NK-92 (cell line): ENCODE results near the gene NXPH3.
"Not testable (repeated sequence)": the region's sequence is repeated elsewhere in the genome, so short reads cannot be mapped to it uniquely, and the experiment has no call there.

ENCODE experiments used
- DNase-seq: peaks from one replicate; lab custom pipeline; 2025; ENCODE audit not compliant: unreplicated experiment; lab: John Stamatoyannopoulos, UW

Gene NXPH3

DNA sequence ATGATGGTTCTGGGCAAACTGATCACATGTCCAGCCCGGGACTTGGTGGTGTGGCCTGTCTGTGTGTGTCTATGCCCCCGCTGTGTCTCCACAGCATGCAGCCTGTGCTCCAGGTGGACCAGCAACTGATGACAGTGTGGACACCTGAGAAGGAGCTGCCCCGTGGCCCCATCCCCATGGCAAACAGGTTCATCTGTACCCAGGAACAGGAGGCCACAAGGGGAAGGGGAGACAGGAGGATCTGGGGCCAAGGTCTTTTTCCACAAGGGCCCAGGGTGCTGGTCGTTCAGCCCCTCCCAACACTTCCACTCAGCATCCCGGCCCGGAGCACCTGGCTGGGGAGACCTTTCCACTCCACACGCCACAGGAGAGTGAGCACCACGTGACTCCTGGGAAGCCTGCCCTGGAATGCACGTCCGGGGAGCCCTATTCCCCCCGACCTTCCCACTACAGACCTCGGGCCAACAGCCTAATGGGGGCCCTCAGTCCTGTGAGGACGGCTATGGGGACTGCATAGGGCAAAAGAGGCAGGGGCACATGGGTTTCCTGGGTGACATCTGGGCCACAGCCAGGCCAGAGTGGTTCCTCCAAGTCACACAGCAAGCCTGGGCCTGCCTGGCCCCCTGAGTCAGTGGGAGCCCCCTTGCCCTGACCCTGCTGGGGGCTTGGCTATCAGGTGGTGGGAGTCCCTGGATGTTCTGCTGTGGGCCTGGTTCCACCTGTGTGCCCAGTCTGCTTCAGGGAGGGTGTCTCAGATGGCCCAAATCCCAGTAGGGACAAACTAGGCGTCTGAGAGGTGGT lies 20.8 kb upstream of the NXPH3 start:
- no peak for DNase-seq

DNA sequence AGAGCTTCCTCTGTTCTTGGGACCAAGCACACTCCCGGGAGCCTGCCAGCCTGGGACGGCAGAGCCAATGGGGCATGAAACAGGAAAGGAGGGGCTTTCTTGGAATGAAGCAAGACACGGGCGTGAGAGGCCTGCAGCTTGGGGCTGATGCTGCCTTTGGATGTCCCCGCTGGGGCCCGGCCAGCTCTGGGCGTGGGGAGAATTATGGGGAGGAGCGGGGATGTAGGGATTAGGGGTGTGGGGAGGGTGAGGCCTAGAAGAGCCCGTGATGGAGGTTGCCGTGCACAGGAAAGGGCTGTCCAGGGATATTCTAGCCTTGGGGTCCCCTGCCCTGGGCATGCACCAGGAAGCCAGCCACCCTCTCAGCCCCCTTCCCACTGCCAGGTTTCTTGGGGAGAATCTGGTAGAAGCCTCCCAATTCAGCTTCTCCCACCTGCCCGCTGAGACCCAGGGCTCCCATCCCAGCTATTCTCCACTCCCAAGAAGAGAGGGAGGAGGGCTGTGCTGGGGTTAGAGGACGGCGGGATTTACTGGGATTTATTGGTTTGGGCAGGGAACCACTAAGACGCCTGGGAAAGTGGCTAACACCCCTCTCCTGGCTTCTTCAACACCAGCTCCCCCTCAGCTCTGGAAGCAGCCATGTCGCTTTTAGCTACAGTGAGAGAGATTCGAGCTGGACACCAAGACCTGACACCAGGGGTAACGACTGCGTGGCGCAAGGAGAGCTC lies 20.0 kb upstream of the NXPH3 start:
- DNase-seq: no peak

DNA sequence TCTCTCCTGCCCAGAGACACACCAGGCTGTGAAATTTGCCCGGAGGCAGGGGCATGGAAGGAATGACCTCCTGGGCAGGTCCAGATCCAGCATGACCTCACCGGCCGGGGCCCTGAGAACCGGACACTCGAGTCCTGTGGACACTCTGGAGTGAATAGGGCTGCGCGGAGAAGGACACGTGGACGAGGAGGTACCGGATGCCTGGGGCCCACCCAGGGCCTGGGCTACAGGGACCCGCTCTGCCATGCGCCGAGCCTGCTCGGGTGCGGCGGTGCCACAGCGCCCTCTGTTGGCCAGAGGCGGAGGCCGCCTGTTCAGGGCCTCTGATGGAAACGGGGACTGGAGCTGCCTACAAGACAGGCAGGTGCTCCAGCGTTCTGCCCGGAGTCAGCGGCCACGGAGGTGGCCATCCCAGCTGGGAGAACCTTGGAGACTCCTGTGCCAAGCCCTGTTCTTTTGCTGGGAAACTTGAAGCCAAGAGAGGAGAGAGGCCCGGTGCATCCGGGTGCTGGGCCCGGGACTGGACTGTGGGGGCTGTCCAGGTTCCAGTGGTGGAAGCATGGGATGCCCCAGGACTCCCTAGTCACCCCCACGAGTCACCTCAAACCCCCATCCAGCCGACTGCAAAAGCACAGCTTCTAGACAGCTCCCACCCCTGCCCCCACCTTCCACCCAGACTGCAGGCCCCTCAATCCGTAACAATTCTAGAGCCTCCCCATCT lies 19.3 kb upstream of the NXPH3 start:
- DNase-seq: no peak

DNA sequence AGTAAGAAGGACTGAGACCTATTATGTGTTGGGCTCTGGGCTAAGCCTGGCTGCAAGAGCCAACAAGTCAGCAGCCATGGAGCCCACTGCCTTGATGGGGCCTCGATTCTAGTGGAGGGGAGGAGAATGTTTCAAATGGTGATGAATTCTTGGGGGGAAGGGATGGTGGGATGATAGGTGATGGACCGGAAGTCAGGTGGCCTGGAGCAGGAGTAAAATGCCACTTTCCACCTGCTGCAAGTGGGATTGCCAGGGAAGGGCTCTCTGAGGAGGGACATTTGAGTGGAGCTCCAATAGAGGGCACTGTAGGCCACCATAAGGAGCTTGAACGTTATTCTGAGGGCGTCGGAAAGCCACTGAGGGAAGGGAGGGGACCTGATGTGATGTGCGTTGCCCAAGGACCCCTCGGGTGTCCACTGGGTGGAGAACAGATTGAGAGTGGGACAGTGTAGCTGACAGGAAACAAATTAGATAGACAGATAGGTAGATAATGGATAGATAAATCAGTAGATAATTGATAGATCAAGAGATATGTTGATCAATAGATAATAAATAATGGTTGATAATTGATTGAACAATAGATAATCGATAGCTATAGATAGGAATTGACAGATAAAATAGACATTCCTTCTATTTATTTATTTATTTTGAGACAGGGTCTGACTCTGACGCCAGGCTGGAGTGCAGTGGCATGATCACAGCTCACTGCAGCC lies 18.2 kb upstream of the NXPH3 start:
- no peak for DNase-seq

DNA sequence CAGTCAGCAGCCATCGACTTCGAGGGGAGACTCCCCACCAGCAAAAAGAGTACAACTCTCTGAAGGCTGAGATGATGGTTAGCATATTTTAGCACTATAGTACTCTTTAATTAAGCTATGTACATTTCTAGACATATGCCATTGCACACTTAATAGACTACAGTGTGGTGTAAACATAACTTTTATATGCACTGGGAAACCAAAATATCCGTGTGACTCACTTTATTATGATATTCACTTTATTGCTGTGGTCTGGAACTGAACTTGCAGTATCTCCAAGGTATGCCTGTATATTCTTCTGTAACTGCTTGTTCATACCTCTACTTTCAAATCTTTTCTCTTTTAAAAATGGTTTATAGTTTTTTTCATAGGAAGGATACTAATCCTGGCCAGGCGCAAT lies 11.0 kb upstream of the NXPH3 start:
- DNase-seq: no peak

DNA sequence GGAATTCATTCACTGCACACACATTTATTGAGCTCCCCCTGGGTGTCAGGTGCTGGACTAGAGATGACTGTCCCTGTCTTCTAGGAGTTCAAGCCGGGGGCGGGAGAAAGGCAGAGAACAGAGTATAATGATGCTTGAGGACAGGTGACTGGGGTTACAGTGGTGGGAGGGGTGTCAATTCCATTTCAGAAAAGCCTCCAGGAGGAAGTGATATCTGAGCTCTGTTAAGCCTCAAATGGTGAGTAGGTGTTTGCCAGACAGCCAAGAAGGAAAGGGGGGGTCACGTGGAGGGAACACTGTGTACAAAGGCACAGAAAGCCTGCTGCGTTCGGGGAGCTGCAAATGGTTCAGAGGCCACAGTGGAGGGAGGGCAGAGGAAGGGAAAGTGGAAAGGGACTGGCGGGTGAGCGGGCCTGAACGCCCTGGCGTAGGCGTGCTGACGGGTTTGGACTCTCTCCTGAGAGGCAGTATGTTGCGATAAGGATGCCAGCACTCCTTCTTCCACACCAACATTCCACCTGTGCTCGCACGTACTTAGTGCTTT lies 9.7 kb upstream of the NXPH3 start:
- DNase-seq: no peak

DNA sequence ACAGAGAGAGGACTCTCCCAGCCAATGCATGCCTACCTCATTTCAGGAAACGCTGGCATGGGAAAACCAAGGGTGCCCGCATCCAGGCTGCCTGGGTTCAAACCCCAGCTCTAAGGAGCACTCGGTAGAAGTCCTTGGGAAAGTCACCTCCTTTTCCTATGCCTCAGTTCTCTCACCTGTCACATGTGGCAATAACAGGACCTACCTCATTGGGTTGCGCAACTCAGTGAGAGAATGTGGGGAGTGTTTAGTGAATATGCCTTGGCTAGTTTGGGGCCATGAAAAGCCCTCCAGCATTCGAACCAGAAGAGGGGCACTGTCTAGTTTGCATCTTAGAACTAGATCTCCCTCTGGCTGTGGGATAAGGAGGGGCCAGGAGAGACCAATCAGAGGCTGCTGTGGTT lies 9.0 kb upstream of the NXPH3 start:
- no peak for DNase-seq

DNA sequence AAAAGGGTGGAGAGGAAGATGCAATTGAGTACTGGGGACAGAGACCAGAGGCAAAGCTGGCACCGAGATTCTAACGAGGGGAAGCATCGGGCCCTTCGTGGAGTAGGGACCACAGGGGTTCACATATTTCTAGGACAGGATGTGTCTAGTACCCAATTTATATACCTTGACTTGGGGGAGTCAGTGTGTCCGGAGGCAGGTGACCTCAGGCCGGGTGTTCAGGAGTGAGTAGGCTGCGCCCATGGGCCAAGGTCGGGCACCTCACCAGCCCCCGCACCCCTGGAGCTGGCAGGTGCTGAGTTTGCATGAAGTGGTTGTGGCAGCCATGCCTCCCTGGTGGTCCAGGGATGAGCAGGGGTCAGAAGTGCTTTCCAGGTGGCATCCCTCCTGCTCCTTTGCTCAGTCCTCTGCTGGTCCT lies 8.6 kb upstream of the NXPH3 start:
- no peak for DNase-seq

DNA sequence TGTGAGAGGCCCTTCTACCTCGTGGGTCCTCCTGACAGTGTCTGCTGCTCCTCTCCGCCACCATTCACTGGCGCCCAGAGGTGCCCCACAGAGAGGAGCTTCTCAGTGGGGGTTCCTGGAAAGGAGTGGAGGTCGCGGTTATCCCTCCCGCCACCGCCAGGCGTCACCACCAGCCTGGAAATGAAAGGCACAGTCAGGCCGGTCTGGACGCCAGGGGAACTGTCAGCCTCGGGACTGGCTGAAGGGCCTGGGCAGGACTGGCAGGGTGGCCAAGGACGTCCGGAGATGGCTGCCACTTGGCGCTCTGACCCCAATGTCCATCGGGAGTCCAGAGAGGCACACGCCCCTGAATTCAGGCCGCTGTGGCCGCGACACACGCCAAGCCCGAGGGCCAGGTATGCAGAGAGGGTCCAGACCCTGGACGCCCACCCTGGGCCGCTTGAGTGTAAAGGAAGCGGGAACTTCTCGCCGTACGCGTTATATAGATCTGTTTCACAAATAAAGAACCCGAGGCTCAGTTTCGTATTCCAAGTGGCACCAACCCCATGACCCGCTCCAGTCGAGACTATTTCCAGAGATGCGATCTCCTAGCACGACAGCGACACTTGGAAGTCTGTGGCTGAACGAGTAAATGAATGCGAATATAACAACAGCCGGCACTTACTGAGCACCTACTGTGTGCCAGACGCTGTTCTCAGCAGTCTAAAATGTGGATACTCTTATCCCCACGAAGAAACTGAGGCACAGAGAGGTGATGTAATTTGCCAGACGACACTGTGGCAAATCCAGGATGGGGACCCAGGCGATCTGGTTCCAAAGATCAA lies 7.6 kb upstream of the NXPH3 start:
- DNase-seq: no peak

DNA sequence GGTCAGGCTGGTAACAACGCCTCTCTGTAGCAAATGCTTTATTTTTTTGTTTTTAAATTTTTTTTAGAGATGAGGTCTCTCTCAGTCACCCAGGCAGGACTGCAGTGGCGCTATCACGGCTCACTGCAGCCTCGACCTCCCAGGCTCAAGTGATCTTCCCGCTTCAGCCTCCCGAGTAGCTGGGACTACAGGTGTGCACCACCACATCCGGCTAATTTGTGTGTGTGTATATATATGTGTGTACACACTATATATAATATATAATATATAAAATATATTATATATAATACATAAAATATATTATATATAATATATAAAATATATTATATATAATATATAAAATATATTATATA lies 7.0 kb upstream of the NXPH3 start:
- DNase-seq: not testable (repeated sequence)

DNA sequence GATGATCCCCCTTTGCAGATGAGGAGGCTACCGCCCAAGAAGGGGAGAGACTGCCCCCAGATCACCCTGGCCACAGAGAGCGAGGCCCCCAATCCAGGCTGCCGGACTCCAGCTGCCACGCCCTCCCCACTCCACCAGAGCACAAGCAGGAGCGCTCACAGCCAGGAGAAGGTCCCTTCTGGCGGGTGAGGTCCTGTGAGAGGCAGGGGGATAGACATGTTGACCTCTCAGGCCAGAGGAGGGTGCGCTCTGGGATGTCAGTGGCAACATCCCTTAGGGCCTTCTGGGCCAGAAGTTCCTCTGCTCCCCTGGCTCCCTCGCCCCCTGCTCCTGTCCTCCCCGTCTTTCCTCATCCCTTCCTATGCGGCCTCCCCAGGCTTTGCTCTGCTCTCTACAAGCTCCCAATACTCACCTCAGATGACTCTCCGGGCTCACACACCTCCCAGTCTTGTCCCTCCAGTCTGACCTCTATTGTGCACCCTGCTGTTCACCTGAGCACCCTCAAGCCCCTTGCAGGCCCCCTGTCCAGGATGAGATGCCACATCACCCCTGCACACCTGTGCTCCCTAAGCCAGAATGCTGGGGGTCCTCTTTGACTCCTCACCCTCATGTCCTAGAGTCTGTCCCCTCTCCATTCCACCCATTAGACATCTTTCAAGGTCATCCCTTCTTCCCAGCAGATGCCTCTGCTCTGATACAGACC lies 5.0 kb upstream of the NXPH3 start:
- no peak for DNase-seq

DNA sequence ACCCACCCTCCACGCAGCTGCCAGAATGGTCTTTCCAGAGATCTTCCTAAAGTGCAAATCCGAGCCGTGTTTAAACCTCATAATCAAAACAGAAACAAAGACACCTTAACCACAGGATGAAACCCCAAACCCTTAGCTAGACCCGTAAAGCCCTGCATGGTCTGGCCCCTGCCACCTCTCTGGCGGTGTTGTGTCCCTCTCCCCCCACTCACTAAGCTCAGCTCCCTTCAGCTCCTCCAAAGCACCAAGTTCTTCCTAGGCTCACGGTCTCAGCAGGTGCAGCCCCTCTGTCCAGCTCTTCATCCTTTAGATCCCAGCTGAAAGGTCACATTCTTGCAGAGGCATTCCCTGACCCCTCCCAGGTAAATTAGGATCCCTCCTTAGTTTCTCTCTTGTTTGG lies 4.4 kb upstream of the NXPH3 start:
- DNase-seq: no peak

DNA sequence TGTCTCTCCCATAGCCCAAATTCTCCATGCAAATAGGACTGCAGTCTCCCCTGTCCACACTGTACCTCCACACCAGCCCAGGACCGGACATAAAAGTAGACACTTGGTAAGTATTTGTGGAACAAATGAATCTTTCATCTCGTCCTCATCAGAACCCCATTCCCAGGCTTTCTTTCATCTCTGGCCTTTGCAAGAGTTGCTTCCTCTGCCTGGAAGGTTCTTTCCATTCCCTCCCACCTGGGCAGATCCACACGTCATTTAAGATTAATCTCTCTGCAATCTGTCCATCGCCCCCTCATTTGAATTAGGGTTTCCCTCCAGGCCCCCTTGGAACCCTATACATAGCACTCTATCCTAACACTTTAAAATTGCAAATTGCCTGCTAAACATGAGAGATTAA lies 3.9 kb upstream of the NXPH3 start:
- DNase-seq: no peak

DNA sequence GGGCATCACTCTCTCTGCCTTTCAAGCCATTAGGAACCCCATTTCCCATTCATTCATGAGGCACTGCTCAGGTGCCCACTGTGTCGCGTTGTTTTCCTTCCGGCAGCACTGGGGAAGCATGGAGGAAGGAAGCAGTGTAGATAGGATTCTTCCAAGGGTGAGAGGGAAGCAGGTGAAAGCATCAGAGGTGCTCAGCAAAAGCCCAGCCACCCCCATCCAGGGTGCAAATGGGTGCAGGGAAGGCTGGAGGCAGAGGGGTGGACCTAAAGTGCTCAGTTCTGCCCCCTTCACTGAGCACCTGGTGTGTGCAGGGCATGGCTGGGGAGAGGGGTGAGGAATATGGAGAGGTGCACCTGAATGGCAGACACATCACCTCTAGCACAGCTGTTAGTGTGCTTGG lies 3.4 kb upstream of the NXPH3 start:
- no peak for DNase-seq

DNA sequence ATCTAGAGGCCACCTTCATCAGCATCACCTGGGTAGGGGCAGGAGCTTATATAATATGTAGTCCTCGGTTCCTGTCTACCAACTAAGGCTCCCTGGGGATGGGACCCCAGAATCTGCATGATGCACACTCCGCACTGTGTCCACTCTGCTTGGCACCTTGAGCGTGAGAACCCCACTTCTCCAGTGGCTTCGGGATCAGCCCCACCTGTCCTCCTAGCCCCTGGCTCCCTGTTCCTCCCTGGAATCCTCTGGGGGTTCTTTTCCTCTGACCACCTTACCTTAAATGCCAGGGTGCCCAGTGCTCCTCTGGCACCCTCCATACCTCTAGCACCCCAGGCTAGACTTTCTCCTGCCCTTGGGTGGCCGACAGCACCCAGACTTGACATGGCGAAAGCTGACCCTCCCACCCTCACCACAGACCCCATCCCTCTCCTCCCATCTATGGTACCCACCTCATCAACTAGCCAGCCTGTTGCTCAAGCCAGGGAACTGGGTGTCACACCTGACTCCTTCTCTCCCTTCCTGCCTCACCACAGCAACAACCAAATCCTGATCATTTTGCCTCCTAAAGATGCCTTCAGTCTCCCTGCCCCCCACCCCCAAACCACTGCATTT lies 2.8 kb upstream of the NXPH3 start:
- no peak for DNase-seq

DNA sequence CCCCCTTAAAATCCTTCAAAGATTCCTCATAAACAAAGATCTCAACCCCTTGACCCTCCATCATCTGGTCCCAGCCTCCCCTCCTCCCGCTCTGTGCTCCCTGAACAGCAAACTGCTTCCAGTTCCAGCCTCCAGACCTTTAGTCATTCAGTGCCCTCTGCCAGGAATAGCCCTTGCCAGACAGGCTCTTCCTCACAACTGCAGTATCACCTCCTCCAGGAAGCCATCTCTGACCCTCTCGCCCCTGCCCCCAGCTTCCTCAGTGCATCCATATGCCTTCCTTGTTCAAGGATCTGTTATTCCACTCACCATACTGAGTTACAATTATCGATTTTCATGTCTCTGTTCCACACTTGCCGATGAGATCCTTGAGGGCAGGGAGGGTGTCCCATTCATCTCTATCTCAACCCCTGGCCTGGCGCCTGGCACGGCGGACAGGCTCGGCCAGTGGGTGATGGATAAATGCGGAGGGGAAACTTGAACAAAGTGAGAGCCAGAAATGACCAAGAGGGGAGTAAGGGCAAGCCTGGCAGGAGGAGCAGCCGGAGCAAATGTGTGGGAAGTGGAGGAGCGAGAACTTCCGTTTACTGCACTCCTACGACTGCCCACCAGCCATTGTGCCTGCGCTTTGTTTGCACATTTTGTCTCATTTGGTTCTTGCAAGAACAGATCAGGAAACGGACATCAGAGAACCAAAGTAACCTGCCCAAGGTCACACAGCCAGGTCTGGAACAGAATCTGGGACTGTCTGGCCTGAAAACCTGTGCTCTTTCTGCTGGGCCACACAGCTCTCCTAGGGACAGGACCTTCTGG lies 2.0 kb upstream of the NXPH3 start:
- DNase-seq: no peak

DNA sequence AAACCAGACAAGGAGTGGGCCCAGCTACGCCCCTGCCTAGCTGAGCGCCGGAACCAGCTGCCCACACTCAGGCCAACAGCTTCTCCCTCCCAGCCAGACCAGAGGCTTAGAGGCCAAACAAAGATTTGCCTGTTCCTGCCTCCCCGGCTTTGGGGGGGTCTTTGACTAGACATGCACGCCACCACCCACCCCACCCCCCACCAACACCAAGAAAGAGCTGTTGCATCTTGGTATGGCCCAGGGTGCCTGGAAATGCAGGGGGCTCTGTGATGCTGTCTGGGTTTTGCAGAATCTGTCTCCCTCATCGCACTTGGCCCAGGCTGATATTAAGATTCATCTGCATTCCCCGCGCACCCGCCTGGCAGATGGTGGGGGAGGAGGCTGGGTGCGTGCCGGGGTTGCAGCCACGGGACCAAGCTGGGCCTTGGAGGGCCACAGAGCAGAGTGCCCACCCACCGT lies 1.3 kb upstream of the NXPH3 start:
- DNase-seq: no peak

DNA sequence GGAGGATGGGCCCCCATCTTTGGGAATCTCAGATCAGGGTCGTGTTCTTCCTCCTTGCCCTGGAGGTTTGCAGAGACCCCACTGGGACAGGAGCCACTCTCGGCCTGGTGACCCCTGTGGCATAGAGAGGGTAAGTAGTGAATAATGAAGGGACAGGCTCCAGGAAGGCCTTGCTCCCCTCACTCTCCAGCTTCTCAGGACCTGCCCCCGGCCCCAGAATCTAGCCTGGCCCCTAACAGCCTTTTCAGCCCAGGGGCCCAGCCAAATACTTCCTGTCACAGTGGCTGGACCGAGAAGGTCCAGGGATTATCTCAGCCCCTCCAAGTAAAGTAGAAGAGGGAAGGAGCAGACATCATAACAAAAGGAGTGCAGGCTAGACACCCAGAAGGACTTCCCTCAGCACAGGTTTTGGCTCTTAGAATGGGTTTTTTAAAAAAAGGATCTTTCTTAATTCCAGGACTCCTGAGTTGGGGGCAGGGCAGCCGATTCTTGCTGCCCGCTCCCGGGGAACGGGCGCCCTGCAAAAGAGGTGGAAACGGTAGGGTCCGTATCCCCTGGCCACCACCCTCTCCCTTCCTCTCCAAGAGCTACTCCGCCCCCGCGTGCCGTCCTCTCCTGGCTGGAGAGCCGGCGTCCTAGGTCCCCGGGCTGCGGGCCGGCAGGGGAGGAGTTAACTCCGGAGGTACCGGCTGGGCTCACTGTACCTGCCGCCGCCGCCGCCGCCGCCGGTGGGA lies 559 bp upstream of the NXPH3 start:
- no peak for DNase-seq
